Mesendoderm (in vitro differentiated cells): ENCODE measurements around the gene RNASE7.
A peak's percentile ranks its signal among the peaks of the same experiment; 100 is the strongest.

Experiments used
- DNase-seq: peaks from one replicate; pipeline ENCODE4 v3.0.0; 2013
- H2AK5ac ChIP-seq: 2 replicates; pipeline ENCODE4 v1.6.1; 2013; ENCODE audit warnings: low read length, inconsistent platforms
- H2BK120ac ChIP-seq: 2 replicates; pipeline ENCODE4 v1.6.1; 2013; ENCODE audit warnings: low read depth, mild to moderate bottlenecking, low read length, moderate library complexity, mixed read lengths
- H2BK15ac ChIP-seq: replicated peaks from 2 replicates; pipeline ENCODE4 v1.6.1; 2013; ENCODE audit warnings: low read depth, mild to moderate bottlenecking, moderate library complexity
- H2BK5ac ChIP-seq: 2 replicates; pipeline ENCODE4 v1.6.1; 2013; ENCODE audit warnings: low read length, inconsistent platforms
- H3K18ac ChIP-seq: 2 replicates; pipeline ENCODE4 v1.6.1; 2013; ENCODE audit warnings: mild to moderate bottlenecking, low read length, mixed read lengths
- H3K23ac ChIP-seq: one replicate; pipeline ENCODE4 v1.6.1; 2013; ENCODE audit warnings: low read length
- H3K27ac ChIP-seq: 2 replicates; pipeline ENCODE4 v1.5.1; 2013; ENCODE audit warnings: low read depth, mild to moderate bottlenecking, inconsistent platforms, low read length, moderate library complexity
- H3K27me3 ChIP-seq: 2 replicates; pipeline ENCODE4 v1.6.1; 2013; ENCODE audit warnings: low read length, control low read depth, mild to moderate bottlenecking, inconsistent platforms; ENCODE audit not compliant: insufficient read depth, poor library complexity
- H3K36me3 ChIP-seq: 2 replicates; pipeline ENCODE4 v1.6.1; 2013; ENCODE audit warnings: low read length, inconsistent platforms; ENCODE audit not compliant: control insufficient read depth, insufficient read depth
- H3K4ac ChIP-seq: one replicate; pipeline ENCODE4 v1.6.1; 2013; ENCODE audit warnings: low read depth, mild to moderate bottlenecking, low read length, moderate library complexity
- H3K4me1 ChIP-seq: 2 replicates; pipeline ENCODE4 v1.6.1; 2013; ENCODE audit warnings: low read depth, low read length, inconsistent platforms; ENCODE audit not compliant: control insufficient read depth
- H3K4me2 ChIP-seq: 2 replicates; pipeline ENCODE4 v1.6.1; 2013; ENCODE audit warnings: low read length
- H3K4me3 ChIP-seq: 2 replicates; pipeline ENCODE4 v1.5.1; 2013; ENCODE audit warnings: mild to moderate bottlenecking, low read length
- H3K56ac ChIP-seq: one replicate; pipeline ENCODE4 v1.6.1; 2013; ENCODE audit warnings: low read length
- H3K79me1 ChIP-seq: 2 replicates; pipeline ENCODE4 v1.6.1; 2013; ENCODE audit warnings: low read length, inconsistent platforms
- H3K79me2 ChIP-seq: 2 replicates; pipeline ENCODE4 v1.6.1; 2013; ENCODE audit warnings: mild to moderate bottlenecking, low read length; ENCODE audit not compliant: control insufficient read depth, insufficient read depth
- H3K9ac ChIP-seq: 2 replicates; pipeline ENCODE4 v1.6.1; 2013; ENCODE audit warnings: low read length, inconsistent platforms
- H4K5ac ChIP-seq: one replicate; pipeline ENCODE4 v1.6.1; 2013; ENCODE audit warnings: low read length
- H4K8ac ChIP-seq: one replicate; pipeline ENCODE4 v1.6.1; 2013; ENCODE audit warnings: low read depth, mild to moderate bottlenecking, control low read depth, low read length, moderate library complexity
- WGBS: extraction: QIAGEN DNeasy Blood & Tissue Kit; methylation state at CpG from one replicate; pipeline ENCODE4 v1.1.7; 2013; ENCODE audit warnings: low lambda C conversion rate, missing lambda C conversion rate; ENCODE audit not compliant: insufficient coverage; ENCODE audit errors: extremely low coverage; 5-methylcytosine and 5-hydroxymethylcytosine counted together

RNASE7 gene

DNA sequence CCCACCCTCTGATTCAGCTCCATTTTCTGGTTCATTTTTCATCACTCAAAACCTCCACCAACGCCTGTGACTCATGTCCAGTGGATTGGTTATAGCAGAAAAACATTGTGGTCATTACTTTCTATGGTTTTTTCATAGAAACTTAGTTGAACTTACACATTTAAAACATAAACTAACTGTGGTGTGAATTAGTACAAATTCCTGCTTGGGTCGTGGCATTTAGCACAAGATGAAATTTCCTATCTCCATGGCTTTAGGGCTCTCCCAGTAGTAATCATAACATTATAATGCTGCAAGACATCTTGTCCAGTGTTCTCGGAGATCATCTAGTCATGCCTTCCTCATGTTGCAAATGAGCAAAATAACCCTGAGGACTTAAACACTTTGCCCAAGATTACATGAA lies 7.1 kb downstream of the RNASE7 start:
- Histone ChIP-seq H3K79me2 (no peaks in the 10 kb centered on the region), H2BK5ac (no peak overlapping the region), H2BK15ac (no peak overlapping the region), H4K8ac (no peak overlapping the region), H2AK5ac (no peak overlapping the region), H3K9ac (no peak overlapping the region), H4K5ac (no peak overlapping the region), H3K4me2 (no peak overlapping the region), H3K4ac (no peak overlapping the region), H3K23ac (no peak overlapping the region), H2BK120ac (no peak overlapping the region), H3K27me3 (no peaks in the 10 kb centered on the region), H3K27ac (no peak overlapping the region), H3K4me3 (no peak overlapping the region), H3K18ac (no peak overlapping the region), H3K36me3 (no peaks in the 10 kb centered on the region), H3K79me1 (no peaks in the 10 kb centered on the region), H3K56ac (no peak overlapping the region), H3K4me1 (no peaks in the 10 kb centered on the region)
- WGBS, result no CpG with 5 or more reads among the region's 3 CpGs
- DNase-seq, result no peak

- no peak overlapping the region for H3K4me3 ChIP-seq
- H4K8ac ChIP-seq, result no peak overlapping the region
- H3K23ac ChIP-seq, result no peak overlapping the region
- H3K4me2 ChIP-seq, result no peak overlapping the region
- no peaks in the 10 kb centered on the region for H3K4me1 ChIP-seq
- H3K9ac ChIP-seq, result no peak overlapping the region
- H3K56ac ChIP-seq, result no peak overlapping the region
- no peaks in the 10 kb centered on the region for H3K79me2 ChIP-seq
- H3K18ac ChIP-seq, result no peak overlapping the region
- H3K79me1 ChIP-seq, result no peaks in the 10 kb centered on the region
- no peaks in the 10 kb centered on the region for H3K27me3 ChIP-seq
- H3K4ac ChIP-seq, result no peak overlapping the region
- H2BK15ac ChIP-seq, result no peak overlapping the region
- no peak overlapping the region for H4K5ac ChIP-seq
- no peak overlapping the region for H2AK5ac ChIP-seq
- no peak for DNase-seq
- no peak overlapping the region for H2BK5ac ChIP-seq
- H2BK120ac ChIP-seq, result no peak overlapping the region
- WGBS, result no CpG with 5 or more reads among the region's 3 CpGs
- no peak overlapping the region for H3K27ac ChIP-seq
- no peaks in the 10 kb centered on the region for H3K36me3 ChIP-seq
Measured at GRCh38 chr14:21050597-21050996, 8.4 kb downstream of the RNASE7 start.

GRCh38 chr14:21053184-21054122 lies 11.3 kb downstream of the RNASE7 start:
- H3K4me2 ChIP-seq, result no peak overlapping the region
- no peak overlapping the region for H3K23ac ChIP-seq
- no peak overlapping the region for H3K9ac ChIP-seq
- no peak overlapping the region for H3K4ac ChIP-seq
- H2BK15ac ChIP-seq, result no peak overlapping the region
- H3K18ac ChIP-seq, result no peak overlapping the region
- H3K4me3 ChIP-seq, result no peak overlapping the region
- no CpG with 5 or more reads among the region's 20 CpGs for WGBS
- H2AK5ac ChIP-seq, result no peak overlapping the region
- H3K27ac ChIP-seq, result no peak overlapping the region
- H3K79me2 ChIP-seq, result no peaks in the 10 kb centered on the region
- H2BK5ac ChIP-seq, result no peak overlapping the region
- no peaks in the 10 kb centered on the region for H3K79me1 ChIP-seq
- DNase-seq, result no peak
- no peaks in the 10 kb centered on the region for H3K27me3 ChIP-seq
- H3K56ac ChIP-seq, result no peak overlapping the region
- H4K5ac ChIP-seq, result no peak overlapping the region
- no peaks in the 10 kb centered on the region for H3K36me3 ChIP-seq
- H4K8ac ChIP-seq, result no peak overlapping the region
- H2BK120ac ChIP-seq, result no peak overlapping the region
- H3K4me1 ChIP-seq, result no peaks in the 10 kb centered on the region

DNA sequence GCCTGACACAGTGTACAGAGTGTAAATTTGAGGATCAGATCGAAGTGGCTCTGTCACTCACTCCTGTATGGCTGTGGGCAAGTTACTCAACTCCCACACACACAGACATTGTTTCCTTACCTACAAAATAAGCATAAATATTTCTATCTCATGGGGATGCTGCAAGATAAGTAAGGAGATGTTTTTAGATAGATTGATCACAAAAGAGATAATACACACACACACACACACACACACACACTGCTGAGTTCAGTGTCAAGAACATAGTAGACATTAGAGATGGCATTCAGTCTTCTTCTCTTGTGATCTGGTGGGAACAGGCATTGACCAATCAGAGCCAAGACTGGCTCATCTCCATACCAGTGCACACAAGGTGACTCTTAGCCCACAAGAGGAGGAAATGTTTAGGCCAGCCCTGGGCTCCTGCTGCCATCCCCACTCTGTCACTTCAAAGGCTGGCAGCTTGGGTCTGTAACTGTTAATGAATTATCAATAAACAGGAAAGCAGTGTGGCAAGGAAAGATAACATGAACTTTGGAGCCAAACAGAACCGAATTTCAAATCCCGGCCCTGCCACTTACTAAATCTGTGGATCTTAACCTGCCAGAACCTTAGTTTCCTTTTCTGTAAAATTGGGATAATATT lies 12.1 kb downstream of the RNASE7 start:
- Histone ChIP-seq H3K4ac (no peak overlapping the region), H3K79me2 (no peaks in the 10 kb centered on the region), H3K27ac (no peak overlapping the region), H2AK5ac (no peak overlapping the region), H2BK5ac (no peak overlapping the region), H4K8ac (no peak overlapping the region), H3K4me2 (no peak overlapping the region), H3K56ac (no peak overlapping the region), H3K36me3 (no peaks in the 10 kb centered on the region), H3K27me3 (no peaks in the 10 kb centered on the region), H3K18ac (no peak overlapping the region), H3K79me1 (no peaks in the 10 kb centered on the region), H3K9ac (no peak overlapping the region), H2BK120ac (no peak overlapping the region), H2BK15ac (no peak overlapping the region), H3K23ac (no peak overlapping the region), H3K4me3 (no peak overlapping the region), H3K4me1 (no peaks in the 10 kb centered on the region), H4K5ac (no peak overlapping the region)
- no CpG with 5 or more reads among the region's 3 CpGs for WGBS
- DNase-seq, result peak; percentile 27

DNA sequence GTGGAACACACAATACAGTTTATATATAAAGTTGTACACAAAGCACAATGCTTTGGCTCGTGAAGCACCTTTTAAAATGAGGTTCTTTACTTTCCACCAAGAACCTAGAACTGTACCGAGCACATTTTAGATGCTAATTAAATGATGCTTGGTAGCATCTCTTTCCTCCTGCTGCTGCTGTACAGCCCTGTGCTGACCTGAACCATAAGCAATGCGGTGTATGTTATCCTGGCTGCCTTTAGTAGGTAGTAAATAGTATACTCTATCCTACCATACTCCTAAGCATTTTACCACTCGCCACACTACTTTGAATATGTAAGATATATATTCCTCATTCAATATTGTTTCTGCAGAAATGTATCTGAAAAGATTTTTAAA lies 12.6 kb downstream of the RNASE7 start:
- no peak overlapping the region for H3K9ac ChIP-seq
- H3K79me2 ChIP-seq, result no peaks in the 10 kb centered on the region
- H2BK120ac ChIP-seq, result no peak overlapping the region
- no peaks in the 10 kb centered on the region for H3K27me3 ChIP-seq
- no peak overlapping the region for H2AK5ac ChIP-seq
- H2BK5ac ChIP-seq, result no peak overlapping the region
- no peak overlapping the region for H4K5ac ChIP-seq
- WGBS, result no CpG with 5 or more reads among the region's 4 CpGs
- no peak overlapping the region for H3K4me2 ChIP-seq
- H3K18ac ChIP-seq, result no peak overlapping the region
- no peak overlapping the region for H3K4ac ChIP-seq
- no peak overlapping the region for H2BK15ac ChIP-seq
- H3K79me1 ChIP-seq, result no peaks in the 10 kb centered on the region
- H3K23ac ChIP-seq, result no peak overlapping the region
- no peak overlapping the region for H3K27ac ChIP-seq
- no peak overlapping the region for H4K8ac ChIP-seq
- no peak overlapping the region for H3K4me3 ChIP-seq
- H3K36me3 ChIP-seq, result no peaks in the 10 kb centered on the region
- H3K4me1 ChIP-seq, result no peaks in the 10 kb centered on the region
- no peak for DNase-seq
- no peak overlapping the region for H3K56ac ChIP-seq
